K562 (cell line): ENCODE measurements around the gene RABL3. TPM values are rescaled to one million over a fixed set of nuclear protein-coding genes. Genes with fewer than 3 reads are reported as not detected.

Experiments used
- ARNT ChIP-seq, 2 experiments: fragments of 450-650 bp; IDR thresholded peaks; 2 replicates each; pipeline ENCODE4 v1.6.1; 2016; ENCODE audit warnings: mild to moderate bottlenecking in 1 of 2
- CSDE1 ChIP-seq, 2 experiments: fragments of 450-650 bp; IDR thresholded peaks; 2 replicates each; pipeline ENCODE4 v1.6.1; 2016; ENCODE audit warnings: mild to moderate bottlenecking in 1 of 2
- EP400 ChIP-seq: fragments of 450-650 bp; IDR thresholded peaks from 2 replicates; pipeline ENCODE4 v1.6.1; 2017; ENCODE audit warnings: antibody characterized with exemption, mild to moderate bottlenecking, moderate library complexity
- GABPA ChIP-seq: fragments of 200-800 bp; sonication (Bioruptor generic); conservative IDR thresholded peaks from 2 replicates; pipeline ENCODE4 v1.6.1; 2016; ENCODE audit warnings: low read depth, missing genetic modification characterization, missing compliant biosample characterization
- GTF2E2 ChIP-seq: fragments of 200-800 bp; sonication (Bioruptor generic); IDR thresholded peaks from 2 replicates; pipeline ENCODE4 v1.6.1; 2016; ENCODE audit warnings: missing genetic modification characterization, missing compliant biosample characterization
- KHSRP ChIP-seq: fragments of 450-650 bp; IDR thresholded peaks from 2 replicates; pipeline ENCODE4 v1.6.1; 2017
- MGA ChIP-seq: fragments of 450-650 bp; IDR thresholded peaks from 2 replicates; pipeline ENCODE4 v1.6.1; 2016; ENCODE audit warnings: mild to moderate bottlenecking, moderate library complexity
- NCOA6 ChIP-seq: fragments of 450-650 bp; IDR thresholded peaks from 2 replicates; pipeline ENCODE4 v1.6.1; 2017; ENCODE audit warnings: mild to moderate bottlenecking
- NEUROD1 ChIP-seq: fragments of 150-350 bp; IDR thresholded peaks from 2 replicates; pipeline ENCODE4 v1.6.1; 2014; ENCODE audit warnings: borderline replicate concordance, low read length, low read depth; ENCODE audit not compliant: partially characterized antibody
- WHSC1 ChIP-seq: IDR thresholded peaks from one replicate; pipeline ENCODE4 v1.6.1; 2012; ENCODE audit warnings: low read length, control low read depth, inconsistent platforms
- ZNF311 ChIP-seq: fragments of 250-450 bp; sonication (Bioruptor Pico); IDR thresholded peaks from 2 replicates; pipeline ENCODE4 v1.4.0; 2020; ENCODE audit warnings: mild to moderate bottlenecking, moderate library complexity
- ZNF583 ChIP-seq: fragments of 250-450 bp; sonication (Bioruptor Pico); IDR thresholded peaks from 2 replicates; pipeline ENCODE4 v1.4.0; 2020
- ZNF707 ChIP-seq: fragments of 250-450 bp; sonication (Bioruptor Pico); conservative IDR thresholded peaks from 2 replicates; pipeline ENCODE4 v1.8.0; 2022; ENCODE audit warnings: inconsistent platforms, mild to moderate bottlenecking, moderate library complexity
- polyA plus RNA-seq, 8 experiments: library from polyadenylated mRNA; depleted of rRNA in 4 of 8; stranded (reverse) in 5 of 8; unstranded in 3 of 8; fragments of >200 nt; fragmentation: Nextera tagmentation in 2 of 8; fragmentation: Illumina TruSeq in 1 of 8; extraction: Ambion mirVana in 2 of 8; extraction: Trizol in 1 of 8; gene quantifications; 2 replicates each; pipeline versions ENCODE4 v1.2.1 to v1.2.3, GENCODE V29; 2011 to 2014; ENCODE audit warnings: inconsistent platforms in 1 of 8, missing spikeins in 1 of 8
- total RNA-seq, 7 experiments: library from RNA; depleted of rRNA in 6 of 7; stranded (reverse); fragments of >200 nt in 6 of 7; fragmentation: Illumina TruSeq in 2 of 7; extraction: Trizol in 2 of 7; gene quantifications; 2 replicates each; pipeline versions ENCODE4 v1.2.1 to v1.2.3, GENCODE V29; 2011 to 2021; ENCODE audit warnings: low replicate concordance in 1 of 7
- TF ChIP-seq, protein P1 (sequence below): fragments of 250-450 bp; sonication (Bioruptor Pico); IDR thresholded peaks from 2 replicates; pipeline ENCODE4 v1.4.0; 2020; ENCODE audit warnings: mild to moderate bottlenecking, moderate library complexity

The RABL3 gene
- total and polyA plus RNA-seq, 9 of the 15 experiments (the other 6 are each of a cell fraction or from before 2014, with no cell fraction given) = 6.5 to 30.7 (median 12.3) TPM

DNA sequence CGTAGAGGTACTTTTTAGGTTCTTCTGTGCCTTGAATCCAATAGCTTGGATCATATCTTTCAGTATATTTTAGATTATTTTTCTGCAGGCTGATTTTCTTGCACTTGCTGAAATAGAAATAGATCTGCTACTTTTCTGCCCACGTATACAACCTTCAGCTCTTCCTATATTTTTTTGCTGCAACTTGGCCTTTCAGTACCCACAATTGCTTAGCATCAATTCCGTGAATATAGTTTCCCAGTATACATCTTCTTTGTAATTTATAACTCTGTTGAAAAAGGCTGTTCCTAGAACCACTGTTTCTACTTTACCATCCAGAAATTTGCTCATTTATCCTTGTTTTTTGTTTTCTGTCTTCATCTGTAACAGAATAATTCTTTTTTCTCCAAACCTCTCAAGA is 36.5 kb upstream of the RABL3 start (continued):
- TF ChIP-seq MGA (no peak), NCOA6 (no peak), ZNF583 (CRISPR knock-in tag) (no peak), GTF2E2 (tag) (no peak), NEUROD1 (no peak), WHSC1 (no peak), CSDE1 (IDR thresholded peaks at IDR 0.05) (no peak), EP400 (no peak), KHSRP (no peak), GABPA (tag) (no peak), ARNT (IDR thresholded peaks at IDR 0.05) (no peak), ZNF707 (CRISPR knock-in tag) (no peak), ZNF311 (CRISPR knock-in tag) (no peak)
- TF ChIP-seq, protein P1, sequence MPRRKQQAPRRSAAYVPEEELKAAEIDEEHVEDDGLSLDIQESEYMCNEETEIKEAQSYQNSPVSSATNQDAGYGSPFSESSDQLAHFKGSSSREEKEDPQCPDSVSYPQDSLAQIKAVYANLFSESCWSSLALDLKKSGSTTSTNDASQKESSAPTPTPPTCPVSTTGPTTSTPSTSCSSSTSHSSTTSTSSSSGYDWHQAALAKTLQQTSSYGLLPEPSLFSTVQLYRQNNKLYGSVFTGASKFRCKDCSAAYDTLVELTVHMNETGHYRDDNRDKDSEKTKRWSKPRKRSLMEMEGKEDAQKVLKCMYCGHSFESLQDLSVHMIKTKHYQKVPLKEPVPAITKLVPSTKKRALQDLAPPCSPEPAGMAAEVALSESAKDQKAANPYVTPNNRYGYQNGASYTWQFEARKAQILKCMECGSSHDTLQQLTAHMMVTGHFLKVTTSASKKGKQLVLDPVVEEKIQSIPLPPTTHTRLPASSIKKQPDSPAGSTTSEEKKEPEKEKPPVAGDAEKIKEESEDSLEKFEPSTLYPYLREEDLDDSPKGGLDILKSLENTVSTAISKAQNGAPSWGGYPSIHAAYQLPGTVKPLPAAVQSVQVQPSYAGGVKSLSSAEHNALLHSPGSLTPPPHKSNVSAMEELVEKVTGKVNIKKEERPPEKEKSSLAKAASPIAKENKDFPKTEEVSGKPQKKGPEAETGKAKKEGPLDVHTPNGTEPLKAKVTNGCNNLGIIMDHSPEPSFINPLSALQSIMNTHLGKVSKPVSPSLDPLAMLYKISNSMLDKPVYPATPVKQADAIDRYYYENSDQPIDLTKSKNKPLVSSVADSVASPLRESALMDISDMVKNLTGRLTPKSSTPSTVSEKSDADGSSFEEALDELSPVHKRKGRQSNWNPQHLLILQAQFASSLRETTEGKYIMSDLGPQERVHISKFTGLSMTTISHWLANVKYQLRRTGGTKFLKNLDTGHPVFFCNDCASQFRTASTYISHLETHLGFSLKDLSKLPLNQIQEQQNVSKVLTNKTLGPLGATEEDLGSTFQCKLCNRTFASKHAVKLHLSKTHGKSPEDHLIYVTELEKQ = no peak
